Islet precursor cell (in vitro differentiated cells): ENCODE measurements around the gene CDH23.

Experiments
- DNase-seq: peaks from one replicate; pipeline ENCODE4 v3.0.0-alpha.2; 2018

Gene CDH23

GRCh38 chr10:71542478-71542877 is 145.8 kb downstream of the CDH23 start:
- DNase-seq = peak; percentile 85

GRCh38 chr10:71543608-71544170 is 147.0 kb downstream of the CDH23 start:
- no peak for DNase-seq

- no peak for DNase-seq
Observed at GRCh38 chr10:71545001-71545400, 148.3 kb downstream of the CDH23 start.

- no peak for DNase-seq
Observed at GRCh38 chr10:71546220-71546619, 149.5 kb downstream of the CDH23 start.

- no peak for DNase-seq
Observed at GRCh38 chr10:71547312-71547711, 150.6 kb downstream of the CDH23 start.

- DNase-seq = no peak
Observed at GRCh38 chr10:71547876-71548846, 151.4 kb downstream of the CDH23 start.

GRCh38 chr10:71549766-71550533 is 153.2 kb downstream of the CDH23 start:
- DNase-seq = no peak

- no peak for DNase-seq
Observed at GRCh38 chr10:71550628-71551027, 153.9 kb downstream of the CDH23 start.

- no peak for DNase-seq
Observed at GRCh38 chr10:71551970-71552369, 155.2 kb downstream of the CDH23 start.

GRCh38 chr10:71553432-71553831 is 156.7 kb downstream of the CDH23 start:
- DNase-seq = no peak

- no peak for DNase-seq
Observed at GRCh38 chr10:71554671-71555070, 158.0 kb downstream of the CDH23 start.

- no peak for DNase-seq
Observed at GRCh38 chr10:71555087-71555723, 158.5 kb downstream of the CDH23 start.

GRCh38 chr10:71555724-71556119 is 159.0 kb downstream of the CDH23 start:
- no peak for DNase-seq

GRCh38 chr10:71558991-71559390 is 162.3 kb downstream of the CDH23 start:
- no peak for DNase-seq

GRCh38 chr10:71561003-71561574 is 164.4 kb downstream of the CDH23 start:
- no peak for DNase-seq

GRCh38 chr10:71562181-71562580 is 165.5 kb downstream of the CDH23 start:
- DNase-seq = no peak

- no peak for DNase-seq
Observed at GRCh38 chr10:71562904-71563303, 166.2 kb downstream of the CDH23 start.

- no peak for DNase-seq
Observed at GRCh38 chr10:71564194-71564820, 167.6 kb downstream of the CDH23 start.

- DNase-seq = no peak
Observed at GRCh38 chr10:71565284-71566000, 168.7 kb downstream of the CDH23 start.

- DNase-seq = no peak
Observed at GRCh38 chr10:71567006-71567405, 170.3 kb downstream of the CDH23 start.

GRCh38 chr10:71568896-71569492 is 172.3 kb downstream of the CDH23 start:
- DNase-seq = no peak
